Mammary epithelial cell (primary cell): Measurements from ENCODE around the gene SSBP3.
"Not testable (repeated sequence)": the region's sequence is repeated elsewhere in the genome, so short reads cannot be mapped to it uniquely, and the experiment has no call there.

Experiments
- EZH2 ChIP-seq: IDR thresholded peaks from 2 replicates; pipeline ENCODE4 v1.6.1; 2012; ENCODE audit warnings: low read length, inconsistent platforms, borderline replicate concordance
- TF ChIP-seq, protein P1 (sequence below), 2 donors: IDR thresholded peaks in 1 of 2; conservative IDR thresholded peaks in 1 of 2; 2 replicates each; pipeline ENCODE4 v1.5.1; 2011 to 2012; ENCODE audit warnings: inconsistent platforms in 2 of 2, low read length in 2 of 2, mild to moderate bottlenecking in 2 of 2, control low read depth in 1 of 2, low read depth in 1 of 2; ENCODE audit not compliant: insufficient read depth in 1 of 2; ENCODE audit errors: extremely low read depth in 1 of 2

DNA sequence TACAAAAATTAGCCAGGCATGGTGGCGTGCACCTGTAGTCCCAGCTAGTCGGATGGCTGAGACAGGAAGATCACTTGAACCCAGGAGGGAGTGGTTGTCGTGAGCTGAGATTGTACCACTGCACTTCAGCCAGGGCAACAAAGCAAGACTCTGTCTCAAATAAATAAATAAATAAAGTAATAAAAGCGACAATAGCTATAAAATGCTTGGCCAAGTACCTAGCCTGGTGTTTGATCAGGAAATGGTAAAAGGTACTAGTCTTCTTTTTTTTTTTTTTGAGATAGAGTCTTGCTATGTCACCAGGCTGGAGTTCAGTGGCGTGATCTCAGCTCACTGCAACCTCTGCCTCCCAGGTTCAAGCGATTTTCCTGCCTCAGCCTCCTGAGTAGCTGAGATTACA is 12.4 kb upstream of the SSBP3 start:
- TF ChIP-seq, protein P1, sequence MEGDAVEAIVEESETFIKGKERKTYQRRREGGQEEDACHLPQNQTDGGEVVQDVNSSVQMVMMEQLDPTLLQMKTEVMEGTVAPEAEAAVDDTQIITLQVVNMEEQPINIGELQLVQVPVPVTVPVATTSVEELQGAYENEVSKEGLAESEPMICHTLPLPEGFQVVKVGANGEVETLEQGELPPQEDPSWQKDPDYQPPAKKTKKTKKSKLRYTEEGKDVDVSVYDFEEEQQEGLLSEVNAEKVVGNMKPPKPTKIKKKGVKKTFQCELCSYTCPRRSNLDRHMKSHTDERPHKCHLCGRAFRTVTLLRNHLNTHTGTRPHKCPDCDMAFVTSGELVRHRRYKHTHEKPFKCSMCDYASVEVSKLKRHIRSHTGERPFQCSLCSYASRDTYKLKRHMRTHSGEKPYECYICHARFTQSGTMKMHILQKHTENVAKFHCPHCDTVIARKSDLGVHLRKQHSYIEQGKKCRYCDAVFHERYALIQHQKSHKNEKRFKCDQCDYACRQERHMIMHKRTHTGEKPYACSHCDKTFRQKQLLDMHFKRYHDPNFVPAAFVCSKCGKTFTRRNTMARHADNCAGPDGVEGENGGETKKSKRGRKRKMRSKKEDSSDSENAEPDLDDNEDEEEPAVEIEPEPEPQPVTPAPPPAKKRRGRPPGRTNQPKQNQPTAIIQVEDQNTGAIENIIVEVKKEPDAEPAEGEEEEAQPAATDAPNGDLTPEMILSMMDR (conservative IDR thresholded peaks at IDR 0.05 in 1 of 2, IDR thresholded peaks at IDR 0.05 in 1 of 2; ENCODE audit: extremely low read depth in 1 of 2, insufficient read depth in 1 of 2, low read depth in 1 of 2, low read length in 2 of 2): not testable (repeated sequence)
- TF ChIP-seq EZH2: not testable (repeated sequence)
